NCI-H2081 treated with DMSO at 0.1 percent for 48 hours (cell line): ENCODE measurements around the gene CTLA4.

ENCODE experiments used
- DNase-seq: peaks from one replicate; lab custom pipeline; 2025; lab: John Stamatoyannopoulos, UW

CTLA4 gene

GRCh38 chr2:203891474-203891873, 23.9 kb downstream of the CTLA4 start:
- DNase-seq: no peak

DNA sequence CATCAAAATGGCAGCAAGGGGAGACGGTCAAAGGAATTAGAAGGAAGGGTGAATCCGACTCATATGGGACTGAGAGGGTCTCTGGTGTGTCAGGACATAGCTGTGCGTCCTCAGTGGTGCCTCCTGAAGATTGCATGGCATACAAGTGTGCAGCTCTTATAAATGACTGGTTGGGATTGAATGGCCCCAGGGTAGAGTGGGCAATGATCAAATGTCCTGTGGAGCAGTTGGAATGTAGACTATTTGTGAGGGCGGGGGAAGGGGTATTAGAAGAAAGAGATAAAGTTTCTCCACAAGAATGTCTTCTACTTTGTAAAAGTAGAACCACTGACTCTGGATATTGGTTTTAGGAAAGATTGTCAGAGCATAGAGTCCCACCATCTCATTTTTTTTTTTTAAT, 24.6 kb downstream of the CTLA4 start:
- no peak for DNase-seq

DNA sequence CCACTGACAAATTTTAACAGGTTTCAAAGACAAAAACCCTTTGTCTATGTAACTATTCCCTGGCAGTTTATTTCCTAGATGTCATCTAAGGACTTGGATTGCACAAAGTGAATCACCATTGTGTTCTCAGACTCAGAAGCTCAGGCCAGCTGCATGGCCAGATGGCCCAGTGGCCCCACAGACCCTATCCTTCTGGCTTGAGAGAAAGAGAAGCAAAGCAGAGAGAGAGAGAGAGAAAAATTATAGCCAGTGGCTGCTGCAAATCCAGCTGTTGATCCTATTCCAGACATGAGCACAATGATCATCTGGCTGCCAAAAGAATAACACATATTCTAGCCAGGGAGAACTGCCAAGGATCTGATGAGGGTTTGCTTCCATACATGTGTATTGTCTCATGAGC, 25.8 kb downstream of the CTLA4 start:
- no peak for DNase-seq

GRCh38 chr2:203893840-203894239, 26.3 kb downstream of the CTLA4 start:
- DNase-seq: no peak

- no peak for DNase-seq
Observed at GRCh38 chr2:203894262-203894661, 26.7 kb downstream of the CTLA4 start.

GRCh38 chr2:203897544-203897943, 30.0 kb downstream of the CTLA4 start:
- no peak for DNase-seq

- no peak for DNase-seq
Observed at GRCh38 chr2:203898657-203899056, 31.1 kb downstream of the CTLA4 start.

DNA sequence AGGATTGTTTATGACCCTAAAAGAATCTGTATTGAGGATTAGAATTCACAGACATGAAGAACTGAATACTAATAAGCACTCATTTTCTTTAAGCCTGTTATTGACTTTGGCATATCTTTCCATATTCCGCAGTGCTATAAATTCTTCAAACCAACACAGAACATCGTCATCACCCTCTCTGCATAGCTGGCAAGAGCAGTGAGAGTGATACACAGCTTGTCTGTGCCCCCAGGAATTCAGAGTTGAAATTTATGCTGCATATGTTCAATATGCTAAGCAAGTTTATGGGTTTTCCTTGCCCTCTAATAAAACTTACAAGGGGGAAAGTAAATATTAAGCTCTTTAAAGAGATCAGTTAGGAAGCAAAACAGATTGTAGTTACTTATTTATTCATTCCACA, 32.7 kb downstream of the CTLA4 start:
- DNase-seq: no peak

DNA sequence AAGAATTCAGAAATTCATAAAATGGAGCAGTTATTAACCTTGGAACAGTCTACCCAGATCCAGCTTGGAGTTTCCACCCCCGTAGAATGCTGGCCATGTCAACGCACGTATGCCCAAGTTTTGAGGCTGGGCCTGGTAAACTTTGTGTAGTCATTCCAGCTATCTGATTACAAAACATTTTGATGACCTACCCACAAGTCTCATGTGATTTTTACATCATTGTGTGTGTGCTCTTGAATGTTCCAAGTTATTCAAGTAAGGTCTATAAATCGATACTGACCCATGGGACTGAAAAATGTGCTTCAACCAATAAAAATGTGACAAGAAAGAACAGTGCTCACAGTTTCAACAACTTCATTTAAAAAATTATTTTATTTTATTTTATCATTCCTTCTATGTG, 36.5 kb downstream of the CTLA4 start:
- no peak for DNase-seq

DNA sequence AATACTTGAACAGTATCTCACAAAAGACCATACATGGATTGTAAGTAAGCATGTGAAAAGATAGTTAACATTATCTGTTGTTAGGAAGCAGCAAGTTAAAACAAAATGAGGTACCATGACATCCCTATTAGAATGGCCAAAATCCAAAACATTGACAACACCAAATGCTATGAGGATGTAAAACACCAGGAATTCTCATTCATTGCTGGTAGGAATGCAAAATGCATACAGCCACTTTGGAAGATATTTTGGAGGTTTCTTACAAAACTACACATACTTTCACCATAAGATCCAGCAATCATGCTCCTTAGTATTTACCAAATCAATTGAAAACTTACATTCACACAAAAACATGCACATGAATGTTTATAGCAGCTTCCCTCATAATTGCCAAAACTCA, 38.1 kb downstream of the CTLA4 start:
- no peak for DNase-seq

DNA sequence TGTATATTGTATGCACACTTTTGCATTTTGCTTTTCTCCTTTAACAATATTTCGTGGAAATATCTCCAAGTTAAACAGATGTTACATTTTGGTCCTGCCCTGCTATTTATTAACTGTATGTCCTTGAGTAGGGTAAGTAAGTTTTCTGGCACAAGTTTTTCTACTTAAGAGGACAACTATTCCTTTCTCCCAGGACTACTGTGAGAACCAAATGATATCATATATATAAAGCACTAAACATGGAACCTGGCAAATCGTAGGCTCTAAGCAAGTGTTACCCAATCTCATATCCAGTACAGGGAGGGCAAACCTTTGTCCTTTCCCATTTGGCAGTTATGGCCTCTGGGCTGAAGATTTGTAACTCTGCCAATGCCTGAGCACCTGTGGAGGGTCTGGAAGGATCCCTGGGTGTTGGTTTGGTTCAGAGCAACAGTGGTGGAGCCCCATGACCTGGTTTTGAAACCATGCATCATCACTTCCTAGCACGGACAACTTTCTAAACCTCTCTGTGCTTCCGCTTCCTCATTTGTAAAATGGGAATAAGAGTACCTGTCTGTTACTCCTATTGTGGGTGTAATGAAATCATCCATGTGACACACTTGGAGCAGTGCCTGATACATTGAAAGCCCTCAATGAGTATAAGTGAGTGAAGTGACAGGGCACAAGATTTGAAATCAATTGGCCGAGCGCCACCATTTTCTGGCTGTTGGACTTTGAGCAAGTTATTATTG, 40.7 kb downstream of the CTLA4 start:
- no peak for DNase-seq

DNA sequence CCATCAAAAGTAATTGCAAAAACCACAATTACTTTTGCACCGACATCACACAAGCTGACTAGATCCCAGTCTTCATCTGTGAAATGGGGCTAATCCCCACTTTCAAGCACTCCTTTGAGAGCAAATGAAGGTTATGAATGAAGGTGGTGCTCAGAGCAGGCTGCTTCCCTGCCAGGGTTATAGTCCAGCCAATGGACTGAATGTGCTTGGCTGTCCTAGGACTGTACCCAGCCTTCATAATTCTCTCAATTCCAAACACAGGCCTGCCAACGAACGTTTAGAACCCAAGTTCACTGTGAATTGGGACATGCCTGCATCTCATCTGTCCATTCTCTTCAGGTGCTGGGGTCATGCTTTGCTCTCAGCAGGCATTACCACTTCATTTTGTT, 41.2 kb downstream of the CTLA4 start:
- DNase-seq: no peak

DNA sequence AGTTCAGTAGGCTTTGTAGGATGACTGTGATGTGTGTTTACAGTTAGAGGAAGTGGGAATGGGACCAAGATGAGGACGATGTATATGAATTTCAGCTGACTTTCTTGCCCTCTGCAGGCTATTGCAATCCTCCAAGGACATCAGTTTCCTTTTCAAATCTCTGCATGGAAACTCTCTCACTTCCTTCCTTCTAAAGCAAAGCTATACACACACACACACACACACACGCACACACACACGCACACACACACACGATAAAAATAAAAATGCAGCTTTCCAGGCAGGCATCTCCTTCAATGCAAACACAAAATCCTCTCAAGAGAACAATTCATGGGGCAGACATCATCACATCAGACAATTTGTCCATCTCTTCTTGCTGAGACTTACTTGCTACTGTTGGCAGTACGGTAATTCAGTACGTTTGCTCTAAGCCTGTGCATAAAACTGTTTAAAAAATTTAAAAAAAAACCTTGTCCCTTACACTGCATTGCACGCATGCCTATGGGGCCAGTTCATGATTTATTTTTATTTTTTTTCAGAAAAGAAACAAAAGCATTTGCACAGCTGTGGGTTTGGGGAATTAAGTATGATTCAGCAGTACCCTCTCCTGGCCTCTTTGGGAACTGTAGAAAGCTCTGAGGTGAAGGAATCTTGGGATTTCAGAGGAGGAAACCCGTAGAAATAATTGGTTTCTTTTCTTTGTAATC, 41.8 kb downstream of the CTLA4 start:
- no peak for DNase-seq

GRCh38 chr2:203909974-203910373, 42.4 kb downstream of the CTLA4 start:
- DNase-seq: no peak

GRCh38 chr2:203913947-203914346, 46.4 kb downstream of the CTLA4 start:
- no peak for DNase-seq

DNA sequence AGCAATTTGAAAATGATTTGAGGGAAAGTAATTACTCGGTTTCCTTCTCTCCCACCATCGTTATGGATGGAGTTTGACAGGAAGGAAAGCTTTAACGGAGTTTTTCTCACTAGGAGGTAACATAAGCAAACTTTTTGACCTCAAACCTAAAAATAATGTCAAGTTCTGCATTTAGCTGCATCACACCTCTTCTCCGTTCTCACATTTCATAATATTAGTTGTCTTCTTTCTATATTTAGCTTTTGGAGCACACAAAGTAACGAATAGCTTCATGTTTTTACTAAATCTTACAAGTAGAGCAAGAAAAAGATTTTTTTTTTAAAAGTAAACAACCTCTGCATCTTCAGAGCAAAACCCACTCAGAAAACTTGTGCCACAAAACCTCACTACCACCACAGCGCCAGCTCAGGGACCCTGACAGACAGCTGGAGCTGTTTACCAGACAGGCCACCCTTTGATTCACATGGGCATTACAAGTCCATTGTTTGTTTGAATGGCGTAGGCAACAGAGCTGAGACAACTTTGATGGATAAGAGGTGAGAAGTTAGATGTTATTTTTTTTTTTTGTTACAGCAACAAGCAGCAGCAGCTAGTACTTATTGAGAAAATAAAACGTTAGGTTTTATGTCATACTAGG, 47.1 kb downstream of the CTLA4 start:
- no peak for DNase-seq

DNA sequence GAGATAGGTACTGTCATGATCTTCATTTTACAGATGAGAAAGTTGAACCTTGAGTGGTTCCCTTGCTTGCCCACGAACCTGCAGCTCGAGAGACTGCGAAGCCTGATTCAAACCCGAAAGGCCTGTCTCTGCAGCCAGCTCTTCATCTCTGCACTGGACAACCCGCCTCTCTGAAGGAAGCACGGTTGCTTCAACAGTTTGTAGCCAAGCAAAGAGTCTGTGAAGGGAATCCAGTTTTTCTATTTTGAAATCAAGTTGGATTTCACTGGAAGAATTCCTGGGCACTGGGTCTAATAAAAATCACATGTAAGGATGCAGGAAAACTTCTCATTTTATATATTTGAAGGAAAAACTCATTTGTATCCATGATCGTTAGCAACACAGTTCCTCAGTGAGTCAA, 47.7 kb downstream of the CTLA4 start:
- no peak for DNase-seq

DNA sequence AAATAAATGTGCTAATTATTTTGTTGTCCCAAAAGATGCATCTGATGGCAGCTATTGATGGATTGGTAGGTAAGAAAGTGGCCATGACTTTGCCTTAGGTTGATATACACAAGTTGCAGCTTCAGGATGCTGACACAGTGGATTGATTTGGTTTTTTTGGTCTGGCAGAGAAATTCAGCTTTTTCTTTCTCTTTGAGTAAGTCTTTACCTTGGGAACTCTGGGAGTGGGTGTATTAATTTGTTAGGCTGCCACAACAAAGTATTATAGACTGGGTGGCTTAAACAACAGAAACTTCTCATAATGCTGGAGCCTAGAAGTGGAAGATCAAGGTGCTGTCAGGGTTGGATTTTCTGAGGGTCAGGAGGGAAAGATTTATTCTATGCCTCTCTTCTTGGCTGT, 49.2 kb downstream of the CTLA4 start:
- no peak for DNase-seq

GRCh38 chr2:203918264-203918663, 50.7 kb downstream of the CTLA4 start:
- DNase-seq: no peak

GRCh38 chr2:203918839-203919238, 51.3 kb downstream of the CTLA4 start:
- DNase-seq: no peak
